ENCODE results near the gene DUS1L.

DNA sequence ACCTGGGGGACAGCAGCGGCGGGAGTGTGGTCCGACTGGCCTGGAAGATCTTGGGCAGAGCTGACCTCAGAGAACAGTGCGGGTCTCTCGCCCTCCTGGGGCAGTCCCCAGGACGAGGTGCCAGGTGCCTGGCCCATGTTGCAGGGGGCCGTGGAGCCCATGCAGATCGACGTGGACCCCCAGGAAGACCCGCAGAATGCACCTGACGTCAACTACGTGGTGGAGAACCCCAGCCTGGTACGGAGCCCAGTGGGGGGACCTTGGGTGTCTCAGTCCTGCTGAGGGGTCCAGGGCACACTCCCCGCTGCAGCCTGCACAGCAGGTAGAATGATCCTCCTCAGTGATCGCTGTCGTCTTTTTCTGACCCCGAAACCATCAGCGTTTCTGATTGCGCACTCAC lies 12.5 kb downstream of the DUS1L start:
- TF ChIP-seq, protein P1, sequence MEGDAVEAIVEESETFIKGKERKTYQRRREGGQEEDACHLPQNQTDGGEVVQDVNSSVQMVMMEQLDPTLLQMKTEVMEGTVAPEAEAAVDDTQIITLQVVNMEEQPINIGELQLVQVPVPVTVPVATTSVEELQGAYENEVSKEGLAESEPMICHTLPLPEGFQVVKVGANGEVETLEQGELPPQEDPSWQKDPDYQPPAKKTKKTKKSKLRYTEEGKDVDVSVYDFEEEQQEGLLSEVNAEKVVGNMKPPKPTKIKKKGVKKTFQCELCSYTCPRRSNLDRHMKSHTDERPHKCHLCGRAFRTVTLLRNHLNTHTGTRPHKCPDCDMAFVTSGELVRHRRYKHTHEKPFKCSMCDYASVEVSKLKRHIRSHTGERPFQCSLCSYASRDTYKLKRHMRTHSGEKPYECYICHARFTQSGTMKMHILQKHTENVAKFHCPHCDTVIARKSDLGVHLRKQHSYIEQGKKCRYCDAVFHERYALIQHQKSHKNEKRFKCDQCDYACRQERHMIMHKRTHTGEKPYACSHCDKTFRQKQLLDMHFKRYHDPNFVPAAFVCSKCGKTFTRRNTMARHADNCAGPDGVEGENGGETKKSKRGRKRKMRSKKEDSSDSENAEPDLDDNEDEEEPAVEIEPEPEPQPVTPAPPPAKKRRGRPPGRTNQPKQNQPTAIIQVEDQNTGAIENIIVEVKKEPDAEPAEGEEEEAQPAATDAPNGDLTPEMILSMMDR (IDR thresholded peaks at IDR 0.05), result no peak
- no peak for TF ChIP-seq POLR2A (IDR thresholded peaks at IDR 0.05)

All from uterus (tissue), 2 donors.